Measurements from ENCODE around the gene RGS7.
"Not testable (repeated sequence)": the region's sequence is repeated elsewhere in the genome, so short reads cannot be mapped to it uniquely, and the experiment has no call there.

Gene RGS7

GRCh38 chr1:240737766-240738265 is 619.2 kb downstream of the RGS7 start:
- no peaks in the 10 kb centered on the region for H3K27me3 ChIP-seq
- no peaks in the 10 kb centered on the region for H3K9me3 ChIP-seq
- H3K27ac ChIP-seq = no peak overlapping the region

GRCh38 chr1:240737298-240737697 is 619.7 kb downstream of the RGS7 start:
- H3K27ac ChIP-seq = no peak overlapping the region
- no peaks in the 10 kb centered on the region for H4K20me1 ChIP-seq
- no peaks in the 10 kb centered on the region for H3K4me1 ChIP-seq
- no peaks in the 10 kb centered on the region for H3K9me3 ChIP-seq
- no peaks in the 10 kb centered on the region for H3K27me3 ChIP-seq
- H3K4me3 ChIP-seq = no peak overlapping the region
- no peak overlapping the region for H3K9ac ChIP-seq
- no peak for TF ChIP-seq Cebpa-rat (IDR thresholded peaks at IDR 0.05)
- no peaks in the 10 kb centered on the region for H3K36me3 ChIP-seq
- H3K4me2 ChIP-seq = no peak overlapping the region

More at GRCh38 chr1:240737766-240738265, 619.2 kb downstream of the RGS7 start:
- TF ChIP-seq Cebpa-rat (IDR thresholded peaks at IDR 0.05) = no peak
- no peak overlapping the region for H3K4me2 ChIP-seq
- H4K20me1 ChIP-seq = no peaks in the 10 kb centered on the region
- no peaks in the 10 kb centered on the region for H3K36me3 ChIP-seq
- no peaks in the 10 kb centered on the region for H3K4me1 ChIP-seq
- no peak overlapping the region for H3K9ac ChIP-seq
- no peak overlapping the region for H3K4me3 ChIP-seq

DNA sequence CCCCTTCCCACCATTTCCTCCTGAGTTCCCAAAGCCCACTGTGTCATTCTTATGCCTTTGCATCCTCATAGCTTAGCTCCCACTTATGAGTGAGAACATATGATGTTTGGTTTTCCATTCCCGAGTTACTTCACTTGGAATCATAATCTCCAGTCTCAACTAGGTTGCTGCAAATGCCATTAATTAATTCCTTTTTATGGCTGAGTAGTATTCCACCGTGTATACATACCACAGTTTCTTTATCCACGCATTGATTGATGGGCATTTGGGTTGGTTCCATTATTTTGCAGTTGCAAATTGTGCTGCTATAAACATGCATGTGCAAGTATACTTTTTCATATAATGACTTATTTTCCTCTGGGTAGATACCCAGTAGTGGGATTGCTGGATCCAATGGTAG is 622.3 kb downstream of the RGS7 start:
- H3K27ac ChIP-seq, H3K36me3 ChIP-seq, H3K4me1 ChIP-seq, H3K9ac ChIP-seq, H3K4me2 ChIP-seq, H3K27me3 ChIP-seq, H3K4me3 ChIP-seq, H4K20me1 ChIP-seq, H3K9me3 ChIP-seq: not testable (repeated sequence)

DNA sequence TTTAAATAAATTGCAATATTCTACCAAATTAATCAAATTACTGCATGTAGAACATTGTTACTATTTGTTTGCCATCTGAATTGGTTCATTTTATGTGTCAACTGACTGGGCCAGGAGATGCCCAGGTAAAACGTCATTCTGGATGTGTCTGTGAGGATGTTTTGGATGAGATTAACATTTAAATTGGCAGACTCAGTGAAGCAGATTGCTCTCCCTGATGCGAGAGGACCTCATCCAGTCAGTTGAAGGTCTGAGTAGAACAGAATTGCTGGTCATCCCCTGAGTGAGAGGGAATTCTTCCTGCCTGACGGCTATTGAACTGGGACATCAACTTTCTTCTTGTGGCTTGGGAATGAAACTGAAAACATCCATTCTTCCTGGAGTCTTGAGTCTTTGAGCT is 623.0 kb downstream of the RGS7 start:
- Histone ChIP-seq H3K27me3 (no peaks in the 10 kb centered on the region), H4K20me1 (no peaks in the 10 kb centered on the region), H3K4me3 (no peak overlapping the region), H3K9ac (no peak overlapping the region), H3K9me3 (no peaks in the 10 kb centered on the region), H3K4me1 (no peaks in the 10 kb centered on the region), H3K27ac (no peak overlapping the region), H3K36me3 (no peaks in the 10 kb centered on the region), H3K4me2 (no peak overlapping the region)
- no peak for TF ChIP-seq Cebpa-rat (IDR thresholded peaks at IDR 0.05)

GRCh38 chr1:240732390-240732789 is 624.6 kb downstream of the RGS7 start:
- no peaks in the 10 kb centered on the region for H3K27me3 ChIP-seq
- H3K4me1 ChIP-seq = no peaks in the 10 kb centered on the region
- TF ChIP-seq Cebpa-rat (IDR thresholded peaks at IDR 0.05) = no peak
- H3K4me3 ChIP-seq = no peak overlapping the region
- no peaks in the 10 kb centered on the region for H3K36me3 ChIP-seq
- H4K20me1 ChIP-seq = no peaks in the 10 kb centered on the region
- no peak overlapping the region for H3K4me2 ChIP-seq
- peaks cover 1% of the 10 kb centered on the region; the same call in 1 of the 2 replicates for H3K9me3 ChIP-seq
- H3K27ac ChIP-seq = no peak overlapping the region
- no peak overlapping the region for H3K9ac ChIP-seq
